HFFc6 (cell line): ENCODE results near the gene CEACAM1. TPM values are rescaled to one million over a fixed set of nuclear protein-coding genes. Genes with fewer than 3 reads are reported as not detected.

Experiments
- DNase-seq: peaks from one replicate; pipeline ENCODE4 v3.0.0-alpha.2; 2018
- H3K27ac Mint-ChIP-seq: 2 replicates; pipeline ENCODE4 v1.8.0; 2020; ENCODE audit warnings: mild to moderate bottlenecking, mixed read lengths
- H3K27me3 Mint-ChIP-seq: 2 replicates; pipeline ENCODE4 v1.8.0; 2021; ENCODE audit warnings: mild to moderate bottlenecking, moderate library complexity, mixed read lengths; ENCODE audit not compliant: insufficient read depth
- H3K36me3 Mint-ChIP-seq: 2 replicates; pipeline ENCODE4 v1.8.0; 2021; ENCODE audit warnings: low read depth, mixed read lengths
- H3K4me1 Mint-ChIP-seq: 2 replicates; pipeline ENCODE4 v1.8.0; 2020; ENCODE audit warnings: low read depth, mixed read lengths
- H3K4me3 Mint-ChIP-seq: 2 replicates; pipeline ENCODE4 v1.8.0; 2020; ENCODE audit warnings: mild to moderate bottlenecking, moderate library complexity, mixed read lengths
- H3K9me3 Mint-ChIP-seq: 2 replicates; pipeline ENCODE4 v1.8.0; 2020; ENCODE audit warnings: mild to moderate bottlenecking, mixed read lengths
- total RNA-seq, 6 experiments: library from RNA; stranded (reverse); fragmentation: NEBNext Ultra II Directional; extraction: Animal tissue kit (Norgen Biotek cat#: 25700); gene quantifications; 2 replicates in 1 of 6; 3 replicates in 5 of 6; pipeline ENCODE4 v1.2.3, GENCODE V29; 2021
- TF ChIP-seq, protein P1 (sequence below): fragments of 200-600 bp; sonication (generic); IDR thresholded peaks from 2 replicates; pipeline ENCODE4 v1.5.0; 2021; ENCODE audit warnings: antibody characterized with exemption, mild to moderate bottlenecking

CEACAM1 gene
- total RNA-seq, 6 experiments from 2014 or later, result not detected

- Mint-ChIP-seq H3K4me1 (peaks cover 21% of the 10 kb centered on the region), H3K36me3 (no peaks in the 10 kb centered on the region), H3K27me3 (peaks cover 15% of the 10 kb centered on the region), H3K4me3 (no peak overlapping the region), H3K9me3 (no peaks in the 10 kb centered on the region), H3K27ac (no peak overlapping the region)
- DNase-seq, result no peak
- TF ChIP-seq, protein P1, sequence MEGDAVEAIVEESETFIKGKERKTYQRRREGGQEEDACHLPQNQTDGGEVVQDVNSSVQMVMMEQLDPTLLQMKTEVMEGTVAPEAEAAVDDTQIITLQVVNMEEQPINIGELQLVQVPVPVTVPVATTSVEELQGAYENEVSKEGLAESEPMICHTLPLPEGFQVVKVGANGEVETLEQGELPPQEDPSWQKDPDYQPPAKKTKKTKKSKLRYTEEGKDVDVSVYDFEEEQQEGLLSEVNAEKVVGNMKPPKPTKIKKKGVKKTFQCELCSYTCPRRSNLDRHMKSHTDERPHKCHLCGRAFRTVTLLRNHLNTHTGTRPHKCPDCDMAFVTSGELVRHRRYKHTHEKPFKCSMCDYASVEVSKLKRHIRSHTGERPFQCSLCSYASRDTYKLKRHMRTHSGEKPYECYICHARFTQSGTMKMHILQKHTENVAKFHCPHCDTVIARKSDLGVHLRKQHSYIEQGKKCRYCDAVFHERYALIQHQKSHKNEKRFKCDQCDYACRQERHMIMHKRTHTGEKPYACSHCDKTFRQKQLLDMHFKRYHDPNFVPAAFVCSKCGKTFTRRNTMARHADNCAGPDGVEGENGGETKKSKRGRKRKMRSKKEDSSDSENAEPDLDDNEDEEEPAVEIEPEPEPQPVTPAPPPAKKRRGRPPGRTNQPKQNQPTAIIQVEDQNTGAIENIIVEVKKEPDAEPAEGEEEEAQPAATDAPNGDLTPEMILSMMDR, result no peak
Observed at GRCh38 chr19:42477117-42477516, 51.2 kb downstream of the CEACAM1 start.

DNA sequence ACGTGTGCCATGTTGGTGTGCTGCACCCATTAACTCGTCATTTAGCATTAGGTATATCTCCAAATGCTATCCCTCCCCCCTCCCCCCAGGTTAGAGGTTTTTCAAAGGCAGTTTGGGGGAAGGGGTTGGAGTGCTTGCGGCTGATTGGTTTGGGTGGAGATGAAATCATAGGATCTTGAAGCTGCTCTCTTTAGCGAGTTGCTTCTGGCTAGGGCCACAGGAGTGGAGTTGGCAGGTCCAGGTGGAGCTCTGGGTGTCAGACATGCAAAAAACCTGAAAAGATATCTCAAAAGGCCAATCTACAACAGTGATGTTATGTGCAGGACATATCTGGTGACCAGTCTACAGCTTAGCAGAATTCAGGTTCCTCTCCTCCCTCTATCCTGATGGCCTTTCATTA, 52.9 kb downstream of the CEACAM1 start:
- Mint-ChIP-seq H3K27ac (no peak overlapping the region), H3K27me3 (peaks cover 17% of the 10 kb centered on the region), H3K4me1 (peaks cover 13% of the 10 kb centered on the region), H3K4me3 (no peak overlapping the region), H3K36me3 (no peaks in the 10 kb centered on the region), H3K9me3 (no peaks in the 10 kb centered on the region)
- TF ChIP-seq, protein P1, result no peak
- DNase-seq, result no peak

DNA sequence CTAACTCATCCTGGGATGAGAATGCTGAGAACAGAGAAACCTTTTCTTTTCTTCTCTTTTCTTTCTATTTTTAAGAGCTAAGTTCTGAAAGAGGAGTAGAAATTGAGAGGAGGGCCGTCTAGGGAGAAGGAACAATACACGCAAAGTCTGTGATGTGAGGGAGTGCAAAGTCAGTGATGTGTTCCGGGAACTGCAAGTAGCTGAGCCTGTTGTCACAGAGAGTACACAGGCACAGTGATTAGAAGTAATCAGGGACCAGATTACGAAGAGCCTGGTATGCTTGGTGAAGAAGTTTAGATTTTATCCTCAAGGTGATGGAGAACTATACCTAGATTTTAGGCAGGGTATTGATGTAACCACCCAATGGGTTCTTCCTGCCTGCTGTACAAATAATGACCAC, 53.5 kb downstream of the CEACAM1 start:
- Mint-ChIP-seq H3K4me1 (peaks cover 13% of the 10 kb centered on the region), H3K9me3 (no peaks in the 10 kb centered on the region), H3K27ac (no peak overlapping the region), H3K36me3 (no peaks in the 10 kb centered on the region), H3K4me3 (no peak overlapping the region), H3K27me3 (peaks cover 16% of the 10 kb centered on the region)
- TF ChIP-seq, protein P1, result no peak
- DNase-seq, result no peak

GRCh38 chr19:42473686-42474085, 54.6 kb downstream of the CEACAM1 start:
- TF ChIP-seq, protein P1, result no peak
- H3K4me3 Mint-ChIP-seq, result no peak overlapping the region
- no peaks in the 10 kb centered on the region for H3K9me3 Mint-ChIP-seq
- no peak overlapping the region for H3K27ac Mint-ChIP-seq
- H3K36me3 Mint-ChIP-seq, result no peaks in the 10 kb centered on the region
- H3K4me1 Mint-ChIP-seq, result peaks cover 11% of the 10 kb centered on the region
- peaks cover 15% of the 10 kb centered on the region for H3K27me3 Mint-ChIP-seq
- no peak for DNase-seq

DNA sequence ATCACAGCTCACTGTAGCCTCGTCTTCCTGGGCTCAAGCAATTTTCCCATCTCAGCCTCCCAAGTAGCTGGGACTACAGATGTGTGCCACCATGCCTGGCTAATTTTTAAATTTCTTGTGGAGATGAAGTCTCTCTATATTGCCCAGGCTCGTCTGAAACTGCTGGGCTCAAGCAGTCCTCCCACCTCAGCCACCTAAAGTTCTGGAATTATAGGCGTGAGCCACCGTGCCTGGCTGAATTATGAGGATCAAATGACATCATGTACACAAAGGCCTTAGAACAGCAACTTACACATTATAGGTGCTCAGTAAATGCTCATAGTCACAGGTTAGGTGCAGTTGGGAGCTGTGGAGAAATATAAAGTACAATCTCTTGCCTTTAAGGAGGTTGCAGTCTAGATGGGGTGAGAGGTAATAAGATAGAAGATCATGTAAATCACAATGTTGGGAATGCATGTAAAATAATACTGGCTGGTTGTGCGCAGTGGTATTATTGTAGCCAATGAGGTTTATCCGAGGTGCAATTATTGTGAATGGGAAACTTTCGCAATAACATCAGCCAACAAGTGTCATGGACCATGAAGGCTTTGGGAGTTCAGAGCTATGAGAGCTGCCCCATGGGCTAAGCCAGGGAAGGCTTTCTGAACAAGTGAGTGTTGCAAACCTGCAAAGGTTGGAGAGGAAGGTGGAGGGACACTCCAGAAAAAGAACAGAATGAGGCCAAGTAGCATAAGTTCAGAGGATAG, 55.7 kb downstream of the CEACAM1 start:
- Mint-ChIP-seq H3K4me3 (no peak overlapping the region), H3K4me1 (peaks cover 22% of the 10 kb centered on the region), H3K36me3 (no peaks in the 10 kb centered on the region), H3K9me3 (no peaks in the 10 kb centered on the region), H3K27ac (no peak overlapping the region), H3K27me3 (peaks cover 15% of the 10 kb centered on the region)
- DNase-seq, result no peak
- TF ChIP-seq, protein P1, result no peak
